Measurements from ENCODE around the gene ABTB2. TPM values are rescaled to one million over a fixed set of nuclear protein-coding genes. Genes with fewer than 3 reads are reported as not detected.

ABTB2 gene
- polyA plus RNA-seq, 1 donor from 2014 or later: 0.68 TPM

- Histone ChIP-seq H4K20me1 (ENCODE audit: insufficient read depth) (no peaks in the 10 kb centered on the region), H3K4me2 (ENCODE audit: low read length) (no peak overlapping the region), H3F3A (ENCODE audit: insufficient read depth, low read length, poor library complexity, severe bottlenecking) (no peaks in the 10 kb centered on the region), H3K9me3 (ENCODE audit: low read length) (no peaks in the 10 kb centered on the region), H3K4me3 (ENCODE audit: low read length) (no peak overlapping the region), H3K79me2 (replicated peaks; ENCODE audit: insufficient read depth, low read length) (no peaks in the 10 kb centered on the region), H3K9ac (ENCODE audit: low read length) (no peak overlapping the region), H3K9me2 (ENCODE audit: insufficient read depth, low read length) (no peaks in the 10 kb centered on the region), H3K27me3 (ENCODE audit: insufficient read depth, low read depth, low read length) (no peaks in the 10 kb centered on the region), H2AFZ (ENCODE audit: low read depth, low read length) (no peak overlapping the region), H3K27ac (ENCODE audit: low read length) (no peak overlapping the region), H3K36me3 (ENCODE audit: insufficient read depth, low read length) (no peaks in the 10 kb centered on the region)
- TF ChIP-seq POLR2AphosphoS5 (IDR thresholded peaks at IDR 0.05): no peak
These were observed 15.9 kb upstream of the ABTB2 start for GRCh38 chr11:34373727-34374126.

DNA sequence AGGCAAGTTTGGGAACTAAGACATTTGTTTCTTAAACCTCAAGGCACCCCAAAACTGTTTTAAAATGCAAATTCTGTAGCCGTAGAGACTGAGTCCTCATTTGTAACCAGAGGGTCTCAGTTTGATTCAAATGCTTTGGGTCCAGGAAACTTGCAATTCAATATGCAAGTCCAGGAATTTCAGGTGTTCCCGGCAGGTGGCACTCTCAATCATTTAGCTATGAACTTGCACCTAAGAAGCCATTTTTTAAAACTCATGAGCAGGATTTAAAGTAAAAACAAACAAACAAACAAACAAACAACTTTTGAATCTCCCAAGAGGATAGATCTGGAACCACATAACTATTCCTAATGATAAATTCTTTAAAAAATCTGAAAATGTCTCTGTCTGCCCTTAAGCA lies 8.7 kb upstream of the ABTB2 start:
- Histone ChIP-seq H3K4me3 (ENCODE audit: low read length) (no peak overlapping the region), H3F3A (ENCODE audit: insufficient read depth, low read length, poor library complexity, severe bottlenecking) (no peaks in the 10 kb centered on the region), H3K27me3 (ENCODE audit: insufficient read depth, low read depth, low read length) (no peaks in the 10 kb centered on the region), H3K9ac (ENCODE audit: low read length) (no peak overlapping the region), H3K9me3 (ENCODE audit: low read length) (no peaks in the 10 kb centered on the region), H4K20me1 (ENCODE audit: insufficient read depth) (no peaks in the 10 kb centered on the region), H3K27ac (ENCODE audit: low read length) (no peak overlapping the region), H2AFZ (ENCODE audit: low read depth, low read length) (no peak overlapping the region), H3K79me2 (replicated peaks; ENCODE audit: insufficient read depth, low read length) (no peaks in the 10 kb centered on the region), H3K36me3 (ENCODE audit: insufficient read depth, low read length) (no peaks in the 10 kb centered on the region), H3K9me2 (ENCODE audit: insufficient read depth, low read length) (no peaks in the 10 kb centered on the region), H3K4me2 (ENCODE audit: low read length) (no peak overlapping the region)
- TF ChIP-seq POLR2AphosphoS5 (IDR thresholded peaks at IDR 0.05): no peak
- no peak for TF ChIP-seq MXI1 (conservative IDR thresholded peaks at IDR 0.05; ENCODE audit: poor library complexity, severe bottlenecking)
- TF ChIP-seq RAD21 (conservative IDR thresholded peaks at IDR 0.05): no peak
- no peak for TF ChIP-seq EZH2 (IDR thresholded peaks at IDR 0.05; ENCODE audit: borderline replicate concordance, insufficient read depth, low read length, poor library complexity, severe bottlenecking)
- no peak for TF ChIP-seq REST (IDR thresholded peaks at IDR 0.05; ENCODE audit: borderline replicate concordance)
- no peak for TF ChIP-seq TAF1 (IDR thresholded peaks at IDR 0.05; ENCODE audit: low read depth)
- TF ChIP-seq SMC3 (conservative IDR thresholded peaks at IDR 0.05; ENCODE audit: poor library complexity): no peak
- TF ChIP-seq CTCF (IDR thresholded peaks at IDR 0.05; ENCODE audit: poor library complexity, severe bottlenecking): no peak
- no peak for TF ChIP-seq EP300 (conservative IDR thresholded peaks at IDR 0.05; ENCODE audit: poor library complexity, severe bottlenecking)

- Histone ChIP-seq H3K27ac (ENCODE audit: low read length) (no peak overlapping the region), H3K9me3 (ENCODE audit: low read length) (no peaks in the 10 kb centered on the region), H3K9ac (ENCODE audit: low read length) (no peak overlapping the region), H3K36me3 (ENCODE audit: insufficient read depth, low read length) (no peaks in the 10 kb centered on the region), H3K4me2 (ENCODE audit: low read length) (no peak overlapping the region), H3K9me2 (ENCODE audit: insufficient read depth, low read length) (no peaks in the 10 kb centered on the region), H3K79me2 (replicated peaks; ENCODE audit: insufficient read depth, low read length) (no peaks in the 10 kb centered on the region), H3K27me3 (ENCODE audit: insufficient read depth, low read depth, low read length) (no peaks in the 10 kb centered on the region), H3K4me3 (ENCODE audit: low read length) (no peak overlapping the region), H4K20me1 (ENCODE audit: insufficient read depth) (no peaks in the 10 kb centered on the region), H3F3A (ENCODE audit: insufficient read depth, low read length, poor library complexity, severe bottlenecking) (no peaks in the 10 kb centered on the region), H2AFZ (ENCODE audit: low read depth, low read length) (no peak overlapping the region)
- TF ChIP-seq EZH2 (IDR thresholded peaks at IDR 0.05; ENCODE audit: borderline replicate concordance, insufficient read depth, low read length, poor library complexity, severe bottlenecking) (no peak), TAF1 (IDR thresholded peaks at IDR 0.05; ENCODE audit: low read depth) (no peak), POLR2AphosphoS5 (IDR thresholded peaks at IDR 0.05) (no peak), CTCF (IDR thresholded peaks at IDR 0.05; ENCODE audit: poor library complexity, severe bottlenecking) (no peak), REST (IDR thresholded peaks at IDR 0.05; ENCODE audit: borderline replicate concordance) (no peak), EP300 (conservative IDR thresholded peaks at IDR 0.05; ENCODE audit: poor library complexity, severe bottlenecking) (no peak), SMC3 (conservative IDR thresholded peaks at IDR 0.05; ENCODE audit: poor library complexity) (no peak), RAD21 (conservative IDR thresholded peaks at IDR 0.05) (no peak), MXI1 (conservative IDR thresholded peaks at IDR 0.05; ENCODE audit: poor library complexity, severe bottlenecking) (no peak)
These were observed 6.3 kb upstream of the ABTB2 start for GRCh38 chr11:34364102-34364501.

Data from neural cell (in vitro differentiated cells).